GM19193 (cell line): ENCODE results near the gene ZMIZ1.

ENCODE experiments used
- POLR2A ChIP-seq: IDR thresholded peaks from 4 replicates; pipeline ENCODE4 v1.6.1; 2011; ENCODE audit not compliant: insufficient read depth, insufficient read length; ENCODE audit errors: extremely low read depth

The ZMIZ1 gene

GRCh38 chr10:79053481-79054202 lies 15.1 kb upstream of the ZMIZ1 start:
- TF ChIP-seq POLR2A = no peak

- no peak for TF ChIP-seq POLR2A
These were observed 14.3 kb upstream of the ZMIZ1 start for GRCh38 chr10:79054203-79055099.

- no peak for TF ChIP-seq POLR2A
These were observed 13.5 kb upstream of the ZMIZ1 start for GRCh38 chr10:79055100-79055782.

GRCh38 chr10:79055892-79056291 lies 12.9 kb upstream of the ZMIZ1 start:
- no peak for TF ChIP-seq POLR2A

- TF ChIP-seq POLR2A = no peak
These were observed 12.4 kb upstream of the ZMIZ1 start for GRCh38 chr10:79056361-79056735.

- no peak for TF ChIP-seq POLR2A
These were observed 11.9 kb upstream of the ZMIZ1 start for GRCh38 chr10:79056736-79057391.

GRCh38 chr10:79057481-79058275 lies 11.1 kb upstream of the ZMIZ1 start:
- TF ChIP-seq POLR2A = no peak

- TF ChIP-seq POLR2A = no peak
These were observed 9.6 kb upstream of the ZMIZ1 start for GRCh38 chr10:79058899-79059841.

- no peak for TF ChIP-seq POLR2A
These were observed 8.8 kb upstream of the ZMIZ1 start for GRCh38 chr10:79059859-79060379.

- TF ChIP-seq POLR2A = no peak
These were observed 8.0 kb upstream of the ZMIZ1 start for GRCh38 chr10:79060641-79061255.

- no peak for TF ChIP-seq POLR2A
These were observed 7.1 kb upstream of the ZMIZ1 start for GRCh38 chr10:79061441-79062315.
